Stimulated activated CD4-positive, alpha-beta T cell treated with anti-CD3 and anti-CD28 coated beads, Interleukin-2, amount 100 ng/mL, for 4 hours (primary cell): ENCODE results near the gene LAMA4.

Experiments used
- DNase-seq: peaks from one replicate; pipeline ENCODE4 v3.0.0-alpha.2; 2020; ENCODE audit warnings: low read depth

The LAMA4 gene

DNA sequence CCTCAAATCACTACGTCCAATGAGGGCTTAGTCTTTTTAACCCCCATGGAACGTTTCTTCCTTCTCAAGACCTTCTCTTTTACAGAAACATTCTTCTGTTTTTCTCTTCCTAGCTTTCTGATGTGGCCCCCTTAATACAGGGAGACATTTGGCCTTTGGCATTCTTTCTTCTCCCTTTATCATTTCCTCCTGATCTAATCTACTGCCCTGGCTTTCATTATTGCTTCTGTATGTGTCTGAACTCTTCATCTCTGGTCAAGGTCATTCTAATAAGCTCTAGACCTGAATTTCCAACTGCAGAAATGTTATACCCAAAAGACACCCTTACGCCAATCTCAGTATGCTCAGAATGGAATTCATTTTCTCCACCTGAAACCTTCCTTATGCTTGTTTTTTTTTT lies 18.4 kb upstream of the LAMA4 start:
- no peak for DNase-seq

GRCh38 chr6:112270756-112271155 lies 16.4 kb upstream of the LAMA4 start:
- DNase-seq = no peak

DNA sequence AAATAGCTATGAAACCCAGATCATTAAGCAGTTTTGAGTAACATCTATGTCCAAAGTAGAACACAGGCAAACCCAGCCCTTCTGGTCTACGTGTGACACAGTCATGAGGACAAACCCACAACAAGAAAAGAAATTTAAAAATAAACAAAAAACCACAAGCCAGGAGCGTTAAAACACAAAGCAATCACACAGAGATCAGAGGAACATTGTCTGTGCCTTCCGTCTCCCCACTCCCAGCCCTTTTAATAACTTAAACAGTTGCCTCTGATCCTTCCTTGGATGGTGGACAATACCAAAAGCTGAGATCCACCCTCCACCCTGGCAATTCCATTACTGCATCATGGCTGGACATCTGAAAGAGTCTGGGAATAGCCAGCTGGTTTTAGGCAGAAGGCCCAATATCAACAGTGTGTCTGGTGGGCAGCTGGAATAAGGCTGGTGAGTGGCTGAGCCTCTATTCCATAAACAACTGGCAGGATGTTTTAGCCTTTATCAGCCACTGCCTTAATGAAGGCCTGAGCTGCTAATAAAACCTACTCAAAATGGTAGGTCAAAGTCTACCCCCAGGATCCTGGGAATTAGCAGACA lies 15.7 kb upstream of the LAMA4 start:
- no peak for DNase-seq

- DNase-seq = no peak
These were observed 14.7 kb upstream of the LAMA4 start for GRCh38 chr6:112269114-112269513.

DNA sequence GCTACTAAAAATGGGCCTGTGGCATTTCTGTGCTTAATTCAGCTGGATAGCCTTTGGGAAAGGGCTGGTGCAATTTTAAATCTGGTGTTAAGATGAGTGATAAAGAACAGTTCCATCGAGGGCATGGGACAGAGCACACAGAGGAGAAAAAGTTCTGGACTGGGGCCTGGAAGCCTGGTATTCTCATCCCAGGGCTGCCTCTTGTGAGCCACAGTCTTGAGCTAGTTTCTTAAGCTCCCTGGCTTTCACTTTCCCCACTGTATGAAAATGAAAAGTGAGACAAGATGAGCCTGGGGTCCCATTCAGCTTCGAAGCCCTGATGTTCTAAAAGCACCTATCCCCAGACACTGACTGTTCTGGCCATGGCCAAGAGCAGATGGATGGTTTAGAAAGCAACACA lies 14.3 kb upstream of the LAMA4 start:
- DNase-seq = no peak

DNA sequence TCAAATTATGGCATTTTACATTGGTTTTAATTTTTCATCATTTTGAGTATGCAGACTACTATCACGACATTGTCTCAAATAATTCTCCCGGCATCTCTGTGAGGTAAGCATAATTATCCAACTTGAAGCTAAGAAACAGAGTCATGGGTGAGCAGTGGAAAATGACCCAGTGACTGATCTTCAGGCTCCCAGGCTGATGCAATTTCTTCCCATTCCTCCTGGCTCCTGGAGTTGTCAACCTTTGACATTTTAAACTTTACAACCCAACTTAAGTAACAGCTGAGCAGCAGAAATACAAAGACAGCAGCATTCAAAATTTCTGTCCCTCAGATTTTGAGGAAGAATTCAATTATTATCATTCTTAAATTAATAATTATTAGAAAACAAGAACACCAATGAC lies 13.7 kb upstream of the LAMA4 start:
- DNase-seq = no peak

GRCh38 chr6:112266331-112266730 lies 12.0 kb upstream of the LAMA4 start:
- no peak for DNase-seq

DNA sequence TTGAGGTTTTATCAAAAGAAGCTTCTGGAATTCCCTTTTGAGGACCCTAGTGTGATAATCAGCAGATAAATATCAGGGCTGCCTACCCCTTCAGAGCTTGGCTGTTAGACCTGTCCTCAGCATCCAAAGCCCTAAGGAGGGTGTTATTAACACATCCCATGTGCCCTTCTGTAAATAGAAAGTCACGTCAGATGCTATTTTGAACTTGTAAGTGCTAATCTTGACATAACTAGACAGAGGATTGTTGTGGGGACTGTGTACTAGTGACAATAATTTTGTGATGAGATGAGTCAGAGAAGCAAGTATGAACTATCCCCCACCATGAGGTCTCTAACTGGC lies 4.9 kb upstream of the LAMA4 start:
- DNase-seq = no peak

DNA sequence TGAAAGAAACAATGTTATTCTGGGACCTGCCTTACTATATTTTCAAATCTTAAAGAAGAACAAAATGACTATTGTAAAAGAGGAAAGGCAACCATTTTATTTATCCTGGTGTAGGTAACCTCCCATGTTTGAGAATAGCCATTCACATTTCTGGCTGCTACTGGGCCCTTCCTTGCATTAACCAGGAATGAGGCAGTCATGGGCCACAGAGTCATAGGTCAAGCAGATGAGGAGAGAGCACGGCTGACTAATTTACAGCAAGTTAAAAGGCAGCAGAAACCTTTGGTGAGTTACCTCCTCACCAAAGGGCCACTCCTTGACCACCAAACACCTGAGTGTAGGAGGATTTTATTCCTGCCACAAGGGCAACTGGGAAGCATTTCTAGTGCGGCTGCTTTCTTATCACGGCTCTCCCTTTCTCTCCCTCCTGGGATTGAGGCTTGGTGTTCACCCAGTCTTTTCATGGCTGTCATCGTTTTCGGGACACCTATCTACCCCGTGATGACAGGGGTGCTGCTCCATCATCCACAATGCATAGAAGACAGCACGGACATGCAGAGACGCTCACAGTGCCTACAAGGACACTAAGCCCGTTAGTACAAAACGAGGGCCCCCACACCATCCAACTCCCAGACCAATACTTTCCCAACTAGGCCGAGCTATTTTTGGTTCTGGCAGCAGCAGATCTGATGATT lies 4.4 kb upstream of the LAMA4 start:
- no peak for DNase-seq

DNA sequence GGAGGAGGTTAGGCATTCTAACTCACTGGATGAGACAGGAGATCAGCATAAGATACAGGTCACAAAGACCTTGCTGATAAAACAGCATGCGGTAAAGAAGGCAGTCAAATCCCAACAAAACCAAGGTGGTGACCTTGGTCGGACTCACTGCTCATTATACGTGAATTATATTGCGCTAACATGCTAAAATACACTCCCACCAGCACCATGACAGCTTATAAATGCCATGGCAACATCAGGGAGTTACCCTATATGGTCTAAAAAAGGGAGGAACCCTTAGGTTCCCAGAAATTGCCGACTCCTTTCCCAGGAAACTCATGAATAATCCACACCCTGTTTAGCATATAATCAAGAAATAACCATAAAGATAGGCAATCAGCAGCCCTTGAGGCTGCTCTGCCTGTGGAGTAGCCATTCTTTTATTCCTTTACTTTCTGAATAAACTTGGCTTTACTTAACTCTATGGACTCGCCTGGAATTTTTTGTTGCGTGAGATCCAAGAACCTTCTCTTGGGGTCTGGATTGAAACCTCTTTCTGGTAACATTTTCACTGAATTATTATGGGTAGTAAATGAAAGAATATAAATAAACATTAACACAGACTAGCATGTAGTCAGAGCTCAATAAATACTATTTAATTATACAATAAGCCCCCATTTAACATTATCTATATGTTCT lies 3.0 kb upstream of the LAMA4 start:
- no peak for DNase-seq

- no peak for DNase-seq
These were observed 554 bp upstream of the LAMA4 start for GRCh38 chr6:112254921-112255320.

DNA sequence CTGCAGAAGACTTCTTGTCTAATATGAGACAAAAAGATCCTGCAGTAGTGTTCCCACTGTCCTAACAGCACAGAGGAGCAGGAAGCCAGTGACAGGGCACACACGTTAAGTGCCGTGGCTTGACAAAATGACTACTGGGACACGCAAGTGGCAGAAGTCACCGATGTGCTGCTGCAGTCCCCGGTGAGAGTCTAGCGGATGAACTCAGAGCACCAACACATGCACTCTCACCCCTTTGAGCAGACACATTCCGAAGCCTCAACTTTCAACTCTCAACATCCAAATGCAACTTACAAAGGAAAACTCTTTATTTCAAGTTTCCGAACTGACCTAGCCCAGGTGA lies 898 bp downstream of the LAMA4 start:
- no peak for DNase-seq

GRCh38 chr6:112252571-112253497 lies 1.5 kb downstream of the LAMA4 start:
- DNase-seq = no peak

DNA sequence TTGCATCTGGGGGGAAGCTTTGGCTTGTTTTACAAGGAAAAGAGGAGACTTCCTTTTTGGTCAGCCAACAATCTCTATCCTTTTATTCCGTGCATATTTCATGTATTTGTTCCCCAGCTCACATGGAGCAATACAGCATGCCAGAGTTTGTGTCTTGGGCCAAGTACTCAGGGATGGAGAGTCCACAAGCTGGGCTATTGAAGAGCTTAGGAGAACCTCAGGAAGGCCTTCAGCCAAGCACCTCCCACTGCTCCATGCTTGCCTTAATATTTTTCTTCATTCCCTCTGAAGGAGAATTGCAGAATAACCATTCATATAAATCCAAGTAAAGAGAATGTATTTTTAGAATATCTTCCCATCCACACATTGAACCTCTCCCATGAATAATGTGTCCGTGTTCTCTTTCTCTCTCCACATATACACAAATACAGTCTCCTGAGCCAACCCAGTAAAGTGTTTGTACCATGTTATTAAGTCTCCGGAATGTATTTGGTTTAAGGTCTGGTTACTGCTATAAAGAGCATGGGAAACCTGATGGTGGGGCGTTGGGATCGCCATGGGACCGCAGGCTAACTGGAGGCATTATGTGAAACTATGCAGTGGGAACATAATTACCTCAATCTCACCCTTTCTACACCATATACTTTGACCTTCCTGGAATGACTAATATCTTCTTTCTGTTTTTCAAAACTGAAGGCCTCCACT lies 3.0 kb downstream of the LAMA4 start:
- DNase-seq = no peak

DNA sequence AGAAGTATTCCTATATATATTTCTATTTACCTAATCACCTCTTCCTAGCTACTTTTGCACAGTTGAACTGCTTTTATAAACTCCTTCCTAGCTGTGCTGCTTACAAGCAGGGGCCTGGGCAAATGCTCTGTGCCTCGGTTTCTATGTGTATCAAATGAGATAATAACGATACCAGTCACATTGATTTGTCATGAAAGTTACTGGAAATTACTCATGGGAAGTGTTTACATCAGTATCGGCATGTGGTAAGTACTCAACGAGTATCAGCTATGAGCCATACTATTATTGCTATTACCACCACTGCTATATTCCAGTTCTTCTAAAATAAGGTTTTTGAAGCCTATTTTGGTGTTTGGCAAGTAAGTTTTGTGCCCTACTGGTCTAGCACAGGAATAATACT lies 4.9 kb downstream of the LAMA4 start:
- DNase-seq = no peak

DNA sequence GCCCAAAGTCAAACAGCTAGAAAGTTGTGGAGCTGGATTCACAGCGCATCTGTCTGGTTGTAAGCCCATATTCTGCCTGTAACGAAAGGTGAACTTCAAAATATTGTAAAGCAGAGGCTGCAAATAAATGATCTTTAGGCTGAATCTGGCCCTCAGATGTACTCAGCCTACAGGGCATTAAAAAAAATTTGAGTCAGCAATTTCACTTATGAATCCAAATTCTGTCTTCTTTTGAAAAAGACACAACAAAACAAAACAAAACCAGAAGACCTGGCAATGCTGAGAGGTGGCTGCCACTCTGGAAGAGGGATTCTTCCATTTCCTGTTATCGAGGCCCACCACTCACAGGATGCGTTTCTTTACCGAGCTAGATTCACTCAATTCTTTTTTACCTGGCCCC lies 7.1 kb downstream of the LAMA4 start:
- DNase-seq = no peak

DNA sequence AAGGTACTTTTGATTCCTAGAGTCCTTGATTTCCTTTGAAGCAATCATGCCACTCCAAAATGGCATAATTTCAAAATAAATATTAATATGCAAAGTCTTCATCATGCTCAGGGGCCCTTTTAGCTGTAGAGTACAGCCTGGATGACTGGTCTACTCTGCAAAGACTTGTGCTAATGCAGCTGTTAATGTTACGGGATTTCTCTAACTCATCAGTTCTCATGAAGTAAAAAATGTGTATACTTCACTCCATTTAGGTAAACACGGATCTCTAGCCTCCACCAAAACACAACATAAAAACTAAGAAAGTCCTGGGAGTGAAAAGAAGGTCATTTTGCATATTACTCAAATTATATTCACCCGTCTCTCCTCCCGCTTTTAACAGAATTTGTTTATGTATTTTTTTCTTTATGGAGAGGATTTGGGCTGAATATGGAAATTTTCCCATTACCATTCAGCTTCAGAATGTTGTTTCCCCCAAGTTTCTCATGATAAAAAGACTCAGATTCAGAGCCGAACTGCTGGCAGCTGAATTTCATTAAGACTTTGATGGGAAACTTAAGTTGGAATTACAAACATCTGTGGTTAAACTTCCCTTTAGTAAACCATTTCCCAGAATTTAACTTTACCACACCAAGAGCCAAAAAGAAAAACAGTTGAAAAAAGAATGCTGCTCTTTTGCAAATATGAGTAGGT lies 8.7 kb downstream of the LAMA4 start:
- no peak for DNase-seq

- DNase-seq = no peak
These were observed 10.2 kb downstream of the LAMA4 start for GRCh38 chr6:112243861-112244827.

DNA sequence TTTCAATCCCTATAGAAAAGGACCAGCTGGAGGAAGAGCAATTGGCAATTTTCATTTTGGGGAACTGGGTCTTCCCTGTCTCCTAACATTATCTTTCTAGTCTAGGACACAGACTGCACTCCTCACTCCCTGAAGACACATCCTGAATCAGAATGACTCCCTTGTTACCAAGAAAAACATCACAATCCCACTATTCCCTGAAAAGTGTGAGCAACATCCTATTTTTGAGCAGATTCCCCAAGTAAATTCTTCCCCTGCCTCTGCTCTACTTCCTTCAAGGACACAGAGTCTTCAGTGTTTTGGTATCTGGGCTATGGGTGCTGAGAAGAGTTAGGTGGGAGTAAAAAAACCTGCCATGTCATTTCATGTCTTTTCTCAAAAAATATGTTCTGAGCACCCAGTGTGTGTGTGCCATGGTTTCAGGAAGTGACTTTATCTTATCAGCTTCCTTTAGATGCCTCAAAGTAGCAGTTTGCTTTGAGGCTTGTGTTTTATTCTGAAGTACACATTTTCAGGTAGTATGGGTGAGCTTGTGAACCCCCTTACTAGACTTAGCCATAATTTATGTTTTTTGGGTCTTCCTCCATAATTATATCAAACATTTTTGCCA lies 12.4 kb downstream of the LAMA4 start:
- DNase-seq = no peak

- no peak for DNase-seq
These were observed 16.8 kb downstream of the LAMA4 start for GRCh38 chr6:112237595-112237994.
